OCI-LY7 (cell line): ENCODE measurements around the gene FAM120B.

ENCODE experiments used
- CTCF ChIP-seq: fragments of 200-600 bp; sonication (generic); conservative IDR thresholded peaks from 2 replicates; pipeline ENCODE4 v1.5.1; 2014; ENCODE audit warnings: mild to moderate bottlenecking, antibody characterized with exemption, low read length, moderate library complexity, mixed read lengths
- EZH2phosphoT487 ChIP-seq: fragments of 200-600 bp; sonication (generic); IDR thresholded peaks from 2 replicates; pipeline ENCODE4 v1.6.1; 2018; ENCODE audit warnings: low read depth, borderline replicate concordance, mild to moderate bottlenecking, mixed run types, antibody characterized with exemption, low read length, moderate library complexity, mixed read lengths

GRCh38 chr6:170272341-170273065 lies 34.1 kb upstream of the FAM120B start:
- TF ChIP-seq CTCF (no peak), EZH2phosphoT487 (no peak)
